DMS 273 treated with DMSO at 0.1 percent for 48 hours (cell line): Measurements from ENCODE around the gene PCDHGB1.
A peak's percentile ranks its signal among the peaks of the same experiment; 100 is the strongest.
"Not testable (repeated sequence)": the region's sequence is repeated elsewhere in the genome, so short reads cannot be mapped to it uniquely, and the experiment has no call there.

Experiments used
- DNase-seq: peaks from one replicate; lab custom pipeline; 2025; lab: John Stamatoyannopoulos, UW

PCDHGB1 gene

DNA sequence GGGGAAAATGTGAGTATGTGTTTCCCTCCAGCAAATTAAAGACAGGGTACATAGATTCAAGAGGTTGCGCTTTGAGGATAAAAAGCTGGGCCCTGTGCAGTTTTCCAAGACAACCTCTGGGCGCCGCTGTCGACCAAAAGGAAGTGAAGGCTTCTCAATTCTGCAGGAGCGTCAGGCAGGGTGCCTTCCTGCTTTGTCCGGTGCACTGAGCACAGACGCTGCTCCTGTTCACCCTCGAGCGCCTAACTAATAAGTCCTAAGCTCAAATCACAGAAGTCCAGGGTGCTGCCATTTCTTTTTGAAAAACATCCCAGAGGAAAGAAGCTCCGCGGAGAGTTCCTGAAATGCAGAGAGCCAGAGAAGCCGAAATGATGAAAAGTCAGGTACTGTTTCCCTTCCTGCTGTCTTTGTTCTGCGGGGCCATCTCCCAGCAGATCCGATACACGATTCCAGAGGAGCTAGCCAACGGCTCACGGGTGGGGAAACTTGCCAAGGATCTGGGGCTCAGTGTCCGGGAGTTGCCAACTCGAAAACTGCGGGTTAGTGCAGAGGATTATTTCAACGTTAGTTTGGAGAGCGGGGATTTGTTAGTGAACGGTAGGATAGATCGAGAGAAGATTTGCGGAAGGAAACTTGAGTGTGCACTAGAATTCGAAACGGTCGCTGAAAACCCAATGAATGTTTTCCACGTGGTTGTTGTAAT lies at the start of gene PCDHGB1:
TSS of gene PCDHGB1 (plus strand) at position 183 of the 703 bp plus-strand sequence. CDS start at position 345, 162 bp downstream.
- DNase-seq, result peak; percentile 42

DNA sequence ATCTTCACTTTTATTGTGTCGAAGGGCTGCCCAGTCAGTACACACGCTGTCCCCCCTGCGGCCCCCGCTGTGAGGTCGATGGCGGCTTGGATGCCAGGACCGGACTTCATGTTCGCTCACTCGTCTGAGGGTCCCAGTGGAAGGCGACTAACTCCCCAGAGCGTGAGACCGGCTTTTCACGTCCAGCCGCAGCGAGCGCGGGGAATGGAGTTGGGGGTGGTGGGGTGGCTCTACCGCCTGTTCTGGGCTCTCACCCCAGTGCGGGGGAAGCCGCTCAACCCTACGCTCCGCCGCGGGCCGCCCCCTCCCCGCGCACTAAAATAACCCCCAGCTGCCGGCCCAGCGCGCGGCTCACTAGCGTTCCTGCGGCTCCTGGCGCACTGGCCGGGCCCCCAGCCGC lies 46.1 kb upstream of the PCDHGB1 start, which contains the start of gene SLC25A2:
TSS of gene SLC25A2 (minus strand) at position 294 of the 400 bp plus-strand sequence. CDS start at position 110, 184 bp downstream.
- DNase-seq, result no peak

DNA sequence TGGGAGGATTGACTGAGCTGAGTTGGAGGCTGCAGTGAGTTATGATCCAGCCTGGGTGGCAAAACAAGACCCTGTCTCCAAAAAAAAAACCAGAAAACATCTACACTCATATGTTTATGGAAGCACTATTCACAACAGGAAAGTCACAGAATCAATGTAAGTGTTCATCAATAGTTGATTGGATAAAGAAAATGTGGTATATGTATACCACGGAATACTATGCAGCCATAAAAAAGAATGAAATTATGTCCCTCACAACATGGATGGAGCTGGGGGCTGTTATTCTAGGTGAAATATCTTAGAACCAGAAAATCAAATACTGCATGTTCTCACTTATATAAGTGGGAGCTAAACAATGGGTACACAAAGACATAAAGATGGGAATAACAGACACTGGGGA lies 43.3 kb upstream of the PCDHGB1 start:
- no peak for DNase-seq

DNA sequence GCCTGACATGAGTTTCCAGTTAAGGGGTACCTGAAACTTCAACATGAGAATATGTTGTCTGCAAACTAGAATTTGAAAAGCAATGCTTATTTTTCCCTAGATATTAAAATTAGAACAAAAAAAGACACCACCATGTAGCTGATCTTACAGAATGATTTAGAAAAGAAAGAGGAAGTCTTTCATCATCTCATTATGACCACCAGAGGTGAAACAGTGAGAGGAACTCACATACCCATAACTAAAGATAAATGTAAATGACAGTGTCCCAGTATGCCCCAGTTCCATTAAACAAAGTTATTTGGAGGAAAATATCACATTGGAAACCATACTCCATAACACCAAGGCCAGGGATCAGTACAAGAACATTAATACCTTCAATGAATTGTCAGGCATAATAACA lies 36.2 kb upstream of the PCDHGB1 start:
- DNase-seq, result no peak

DNA sequence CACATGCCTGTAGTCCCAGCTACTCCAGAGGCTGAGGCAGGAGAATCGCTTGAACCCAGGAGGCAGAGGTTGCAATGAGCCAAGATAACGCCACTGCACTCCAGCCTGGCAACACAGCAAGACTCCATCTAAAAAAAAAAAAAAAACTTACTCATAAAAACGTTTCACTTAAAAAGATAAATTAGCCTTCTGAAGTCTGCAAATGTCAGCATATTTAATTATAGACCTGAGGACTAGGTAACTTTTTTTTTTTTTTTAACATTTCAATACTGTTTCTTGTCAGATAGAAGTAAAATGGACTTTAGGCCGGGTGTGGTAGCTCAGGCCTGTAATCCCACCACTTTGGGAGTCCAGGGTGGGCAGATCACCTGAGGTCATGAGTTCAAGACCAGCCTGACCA lies 32.9 kb upstream of the PCDHGB1 start:
- DNase-seq, result not testable (repeated sequence)

DNA sequence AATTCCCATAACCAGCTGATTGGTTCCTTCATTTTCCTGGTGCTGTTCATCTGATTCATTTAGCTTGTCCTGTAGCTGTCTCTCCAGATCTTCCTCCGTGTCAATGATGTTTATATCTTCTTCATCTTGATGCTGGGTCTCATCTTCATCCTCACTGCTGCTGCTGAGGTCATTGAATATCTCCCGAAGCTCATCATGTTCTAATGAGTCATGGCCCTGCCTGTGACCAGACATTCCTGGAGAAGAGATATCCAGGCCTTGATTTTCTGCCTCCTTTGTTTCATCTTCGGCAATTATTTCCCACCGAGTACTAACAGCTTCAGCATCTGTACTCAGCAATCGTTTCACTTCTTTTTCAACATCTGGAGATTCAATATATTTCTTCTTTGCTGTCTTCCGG lies 30.7 kb upstream of the PCDHGB1 start:
- no peak for DNase-seq

DNA sequence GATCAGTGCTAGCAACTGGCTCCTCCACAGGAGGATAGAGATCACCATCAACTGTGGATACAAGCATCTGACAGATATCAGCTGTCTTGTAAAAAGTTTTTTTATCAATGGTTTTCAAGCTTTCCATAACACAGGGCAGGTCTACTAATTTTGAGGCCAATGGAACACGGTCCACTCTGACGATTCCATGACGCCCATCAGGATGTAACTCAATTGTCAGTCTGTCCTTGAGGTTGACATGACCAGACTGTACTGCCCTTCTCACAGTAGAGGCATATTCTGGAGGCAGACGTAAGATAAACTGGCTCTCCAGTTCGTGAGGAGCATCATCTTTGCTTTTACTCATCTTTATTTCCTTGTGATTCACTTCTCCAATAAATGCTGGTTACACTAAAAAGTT lies 30.2 kb upstream of the PCDHGB1 start:
- no peak for DNase-seq

DNA sequence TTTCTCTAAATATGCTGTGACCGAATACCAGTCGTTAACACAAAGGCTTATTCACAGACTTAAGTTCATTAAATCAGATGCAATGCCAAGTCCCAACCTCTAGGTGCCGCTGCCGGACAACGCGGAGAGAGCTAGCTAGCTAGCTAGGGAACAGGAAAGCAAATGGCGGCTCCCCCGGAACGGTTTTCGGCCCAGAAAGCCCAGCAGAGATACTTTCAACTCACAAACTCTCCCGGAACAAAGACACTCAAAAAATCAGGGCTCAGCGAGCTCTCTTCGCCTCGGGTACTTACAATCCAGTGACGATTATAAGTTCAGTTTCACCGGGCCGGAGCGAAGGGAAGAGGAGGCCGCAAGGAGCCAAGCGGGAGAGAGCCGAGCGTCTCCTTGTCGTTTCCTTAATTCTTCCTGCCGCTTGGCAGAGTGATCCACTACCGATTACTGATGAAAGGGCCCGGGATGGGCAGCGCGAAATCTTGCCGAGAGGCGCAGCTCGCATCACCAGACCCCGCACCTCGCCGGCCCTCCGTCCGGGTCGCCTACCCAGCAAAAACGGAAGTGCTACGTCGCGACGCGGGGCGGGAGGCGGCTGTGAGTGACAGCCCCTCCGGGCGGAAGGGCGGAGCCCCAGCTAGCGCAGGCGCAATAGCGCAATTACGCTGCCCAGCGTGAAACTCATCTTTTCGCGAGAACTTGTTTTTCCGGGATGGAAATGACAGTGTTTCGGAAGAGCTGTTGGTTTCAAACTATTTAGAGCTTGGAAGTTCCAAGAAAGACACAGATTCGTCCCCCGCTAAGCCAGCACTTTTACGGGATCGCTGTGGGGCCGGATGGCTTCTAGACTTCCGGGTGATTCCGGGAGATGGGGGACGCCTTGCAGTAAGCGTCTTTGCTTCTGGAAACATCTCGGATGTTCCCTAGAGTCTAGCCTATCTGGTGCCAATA lies 29.4 kb upstream of the PCDHGB1 start, which contains the start of gene TAF7:
TSS of gene TAF7 (minus strand) at position 560 of the 945 bp plus-strand sequence. CDS start 740 bp downstream, outside the sequence.
- DNase-seq, result peak; percentile 80

DNA sequence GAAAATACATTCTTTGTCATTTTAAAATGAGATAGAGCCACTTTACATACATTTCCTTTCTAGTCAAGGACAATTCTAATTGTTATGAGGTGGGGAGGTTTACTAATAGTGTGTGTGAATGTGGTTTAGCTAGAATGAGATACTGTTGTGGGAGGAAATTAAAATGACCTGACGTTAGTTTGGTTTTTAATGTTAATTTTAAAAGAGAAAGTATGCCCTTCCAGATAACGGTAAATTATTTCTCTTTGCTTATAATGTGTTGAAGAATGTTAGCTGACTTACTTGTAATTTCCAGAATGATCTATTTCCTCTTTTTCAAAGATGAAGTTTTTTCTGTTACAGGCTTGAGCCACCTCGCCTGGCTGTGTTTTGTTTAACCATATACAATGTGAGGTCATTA lies 27.6 kb upstream of the PCDHGB1 start:
- no peak for DNase-seq

DNA sequence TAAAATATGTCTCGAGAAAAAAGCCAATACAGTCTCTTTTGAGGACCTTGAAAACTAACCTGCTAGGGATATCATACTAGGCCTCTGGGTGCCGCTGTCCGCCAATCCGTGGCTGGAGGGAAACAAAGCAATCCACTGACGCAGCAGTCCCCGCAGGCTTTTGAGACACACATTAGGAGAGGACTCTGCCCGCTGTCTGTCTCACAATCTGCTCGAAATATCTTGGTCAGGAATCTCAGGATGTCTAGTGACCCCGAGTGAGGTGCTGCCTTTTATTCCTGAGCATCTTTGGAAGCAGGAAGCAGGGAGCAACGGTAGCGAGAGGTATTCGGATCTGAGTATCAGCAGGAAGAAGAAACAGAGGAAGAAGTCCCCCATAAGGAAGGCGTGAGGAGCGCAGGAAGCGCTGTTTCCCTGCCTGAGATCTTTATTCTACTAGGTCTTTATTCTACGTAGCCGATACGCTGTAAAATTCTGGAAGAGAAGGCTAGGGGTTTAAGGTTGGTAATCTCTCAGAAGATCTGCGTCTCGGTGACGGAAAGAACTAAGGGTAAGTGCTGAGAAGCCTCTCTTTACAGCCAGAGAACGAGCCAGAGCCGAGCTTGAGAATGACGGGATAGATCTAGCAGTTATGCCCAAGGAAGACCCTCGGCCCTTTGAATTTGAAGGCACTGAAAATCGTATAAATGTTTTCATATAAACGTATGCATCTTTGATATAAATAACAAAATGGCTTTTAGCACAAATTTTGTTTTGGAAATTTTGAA lies 23.6 kb upstream of the PCDHGB1 start:
- DNase-seq, result no peak

DNA sequence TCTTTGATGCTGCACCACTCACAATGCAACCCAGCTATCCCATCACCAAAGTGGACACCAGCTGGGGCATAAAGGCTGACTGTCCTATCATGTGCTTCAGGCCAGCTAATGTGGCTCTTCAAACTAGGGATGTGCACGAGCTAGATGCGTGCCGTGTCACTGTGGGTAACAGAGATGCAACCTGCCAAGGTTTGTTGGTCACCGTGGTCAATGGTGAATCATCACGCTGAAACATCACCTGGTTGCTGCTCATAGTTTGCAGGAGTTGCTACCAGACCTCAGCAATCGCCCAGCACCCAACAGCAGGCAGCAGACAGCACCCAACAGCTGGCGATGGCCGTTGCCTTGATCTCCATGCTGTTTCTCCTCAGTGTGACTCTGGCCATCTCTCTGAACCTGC lies 21.7 kb upstream of the PCDHGB1 start:
- DNase-seq, result no peak

DNA sequence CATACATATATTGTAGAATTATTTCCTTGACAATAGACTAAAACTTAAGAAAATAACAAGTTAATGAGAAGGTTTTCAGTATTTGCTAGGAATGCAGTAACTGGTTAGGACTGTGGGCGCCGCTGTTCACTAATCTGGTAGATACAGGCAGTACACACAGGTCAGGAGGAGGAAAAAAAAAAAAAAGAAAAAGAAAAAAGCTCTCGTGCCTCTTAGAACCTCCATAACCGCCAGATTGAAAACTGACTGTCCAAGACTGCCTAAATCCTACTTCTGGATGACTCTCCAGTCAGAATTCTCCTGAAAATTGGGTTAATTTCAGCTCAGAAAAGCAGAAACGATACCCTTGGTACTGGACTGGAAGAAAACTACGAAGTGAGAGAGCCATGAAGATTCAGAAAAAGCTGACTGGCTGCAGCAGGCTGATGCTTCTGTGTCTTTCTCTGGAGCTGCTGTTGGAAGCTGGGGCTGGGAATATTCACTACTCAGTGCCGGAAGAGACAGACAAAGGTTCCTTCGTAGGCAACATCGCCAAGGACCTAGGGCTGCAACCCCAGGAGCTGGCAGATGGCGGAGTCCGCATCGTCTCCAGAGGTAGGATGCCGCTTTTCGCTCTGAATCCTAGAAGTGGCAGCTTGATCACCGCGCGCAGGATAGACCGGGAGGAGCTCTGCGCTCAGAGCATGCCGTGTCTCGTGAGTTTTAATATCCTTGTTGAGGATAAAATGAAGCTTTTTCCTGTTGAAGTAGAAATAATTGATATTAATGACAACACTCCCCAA lies 19.4 kb upstream of the PCDHGB1 start, which contains the start of gene PCDHGA1:
TSS of gene PCDHGA1 (plus strand) at position 216 of the 782 bp plus-strand sequence.
- DNase-seq, result peak; percentile 41

DNA sequence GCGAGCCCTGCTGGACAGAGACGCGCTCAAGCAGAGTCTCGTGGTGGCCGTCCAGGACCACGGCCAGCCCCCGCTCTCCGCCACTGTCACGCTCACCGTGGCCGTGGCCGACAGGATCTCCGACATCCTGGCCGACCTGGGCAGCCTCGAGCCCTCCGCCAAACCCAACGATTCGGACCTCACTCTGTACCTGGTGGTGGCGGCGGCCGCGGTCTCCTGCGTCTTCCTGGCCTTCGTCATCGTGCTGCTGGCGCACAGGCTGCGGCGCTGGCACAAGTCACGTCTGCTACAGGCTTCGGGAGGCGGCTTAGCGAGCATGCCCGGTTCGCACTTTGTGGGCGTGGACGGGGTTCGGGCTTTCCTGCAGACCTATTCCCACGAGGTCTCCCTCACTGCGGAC lies 17.3 kb upstream of the PCDHGB1 start:
- not testable (repeated sequence) for DNase-seq

DNA sequence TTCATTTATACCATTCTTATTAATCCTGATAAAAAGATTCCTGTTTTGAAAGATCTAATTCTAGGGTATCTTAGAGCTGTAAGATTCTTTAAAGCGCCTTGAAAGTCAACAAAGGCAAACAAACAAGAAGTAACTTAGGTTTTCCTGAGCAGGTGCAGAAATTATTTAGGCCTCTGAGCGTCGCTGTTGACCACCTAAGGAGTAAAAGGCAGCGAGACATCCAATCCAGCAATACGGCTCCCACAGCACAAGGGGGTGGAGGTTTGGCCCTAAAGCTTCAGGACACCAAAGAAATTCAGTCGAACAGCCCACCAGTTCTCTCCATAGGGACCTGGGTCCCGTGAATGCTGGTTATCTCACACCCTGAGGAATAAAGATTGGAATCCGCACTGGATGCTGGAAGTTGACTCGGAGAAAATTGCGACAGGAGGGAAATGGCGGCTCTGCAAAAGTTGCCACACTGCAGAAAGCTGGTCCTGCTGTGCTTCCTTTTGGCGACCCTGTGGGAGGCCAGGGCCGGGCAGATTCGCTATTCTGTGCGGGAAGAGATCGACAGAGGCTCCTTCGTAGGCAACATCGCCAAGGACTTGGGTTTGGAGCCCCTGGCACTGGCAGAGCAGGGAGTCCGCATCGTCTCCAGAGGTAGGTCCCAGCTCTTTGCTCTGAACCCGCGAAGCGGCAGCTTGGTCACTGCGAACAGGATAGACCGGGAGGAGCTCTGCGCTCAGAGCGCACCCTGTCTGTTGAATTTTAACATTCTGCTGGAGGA lies 11.2 kb upstream of the PCDHGB1 start, which contains the start of gene PCDHGA2:
TSS of gene PCDHGA2 (plus strand) at position 223 of the 769 bp plus-strand sequence.
- DNase-seq, result no peak

DNA sequence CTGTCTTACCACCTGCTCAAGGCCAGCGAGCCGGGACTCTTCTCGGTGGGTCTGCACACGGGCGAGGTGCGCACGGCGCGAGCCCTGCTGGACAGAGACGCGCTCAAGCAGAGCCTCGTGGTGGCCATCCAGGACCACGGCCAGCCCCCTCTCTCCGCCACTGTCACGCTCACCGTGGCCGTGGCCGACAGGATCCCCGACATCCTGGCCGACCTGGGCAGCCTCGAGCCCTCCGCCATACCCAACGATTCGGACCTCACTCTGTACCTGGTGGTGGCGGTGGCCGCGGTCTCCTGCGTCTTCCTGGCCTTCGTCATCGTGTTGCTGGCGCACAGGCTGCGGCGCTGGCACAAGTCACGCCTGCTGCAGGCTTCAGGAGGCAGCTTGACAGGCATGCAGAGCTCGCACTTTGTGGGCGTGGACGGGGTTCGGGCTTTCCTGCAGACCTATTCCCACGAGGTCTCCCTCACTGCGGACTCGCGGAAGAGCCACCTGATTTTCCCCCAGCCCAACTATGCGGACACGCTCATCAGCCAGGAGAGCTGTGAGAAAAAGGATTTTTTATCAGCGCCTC lies 9.0 kb upstream of the PCDHGB1 start:
- not testable (repeated sequence) for DNase-seq

DNA sequence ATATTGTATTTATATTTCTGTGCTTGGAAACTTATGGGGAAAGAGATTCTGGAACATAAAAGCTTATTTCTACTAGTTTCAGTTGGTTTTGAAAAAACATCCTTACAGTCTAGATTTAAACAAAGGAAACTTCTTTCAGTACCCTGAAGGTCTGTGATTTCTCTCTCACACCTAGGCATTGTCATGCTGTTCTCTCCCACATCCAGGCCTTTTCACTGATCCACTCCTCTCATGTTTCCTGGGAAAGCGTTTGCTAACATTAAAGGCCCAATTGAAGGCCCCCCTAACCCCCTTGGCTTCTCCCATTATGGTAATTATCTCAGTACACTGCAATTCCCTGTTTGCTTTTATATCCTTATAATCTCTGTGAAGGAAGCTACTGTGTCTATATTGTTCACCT lies 7.1 kb upstream of the PCDHGB1 start:
- DNase-seq, result no peak

DNA sequence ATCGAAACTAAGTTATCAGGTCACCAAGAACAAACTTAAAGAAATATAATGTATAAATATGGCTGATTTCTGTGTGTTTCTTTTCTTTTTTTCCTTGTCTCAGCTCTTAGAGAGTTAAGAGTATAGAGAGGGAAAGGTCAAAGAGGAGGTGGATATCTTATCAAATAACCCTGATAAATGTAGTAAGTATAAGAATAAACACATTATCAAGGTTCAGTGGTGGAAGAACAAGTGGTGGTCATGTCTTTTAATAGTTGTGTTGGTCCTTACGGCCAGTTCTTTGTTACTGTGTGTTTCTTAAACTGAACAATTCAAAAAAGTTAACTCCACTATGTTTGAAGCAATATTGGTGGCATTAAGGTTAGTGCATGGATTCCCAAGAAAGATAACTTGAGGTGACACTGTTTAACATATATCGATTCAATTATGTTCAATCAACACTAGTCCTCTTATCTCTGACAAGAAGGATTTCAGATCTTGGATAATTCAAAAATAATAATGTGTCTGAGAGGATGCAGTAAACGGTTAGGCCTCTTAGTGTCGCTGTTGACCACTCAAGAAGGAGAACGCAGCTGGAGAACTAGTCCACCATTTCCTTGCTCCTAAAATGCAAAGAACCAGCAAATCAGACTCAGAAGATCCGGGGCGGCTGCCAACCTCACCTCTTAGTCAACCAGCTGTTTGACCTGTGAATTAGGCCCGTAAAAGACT lies 6.5 kb upstream of the PCDHGB1 start, which contains the start of gene PCDHGA3:
TSS of gene PCDHGA3 (plus strand) at position 588 of the 711 bp plus-strand sequence. CDS start 205 bp downstream, outside the sequence.
- no peak for DNase-seq

DNA sequence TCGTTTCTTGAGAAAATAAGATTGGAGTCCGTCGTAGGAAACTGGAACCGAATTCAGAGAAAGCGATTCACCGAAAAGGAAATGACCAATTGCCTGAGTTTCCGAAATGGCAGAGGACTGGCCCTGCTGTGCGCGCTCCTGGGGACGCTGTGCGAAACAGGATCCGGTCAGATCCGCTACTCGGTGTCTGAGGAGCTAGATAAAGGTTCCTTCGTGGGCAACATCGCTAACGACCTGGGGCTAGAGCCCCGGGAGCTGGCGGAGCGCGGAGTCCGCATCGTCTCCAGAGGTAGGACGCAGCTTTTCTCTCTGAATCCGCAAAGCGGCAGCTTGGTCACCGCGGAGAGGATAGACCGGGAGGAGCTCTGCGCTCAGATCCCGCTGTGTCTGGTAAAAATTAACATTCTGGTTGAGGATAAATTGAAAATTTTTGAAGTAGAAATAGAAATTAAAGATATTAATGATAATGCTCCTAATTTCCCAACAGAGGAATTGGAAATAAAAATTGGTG lies 5.9 kb upstream of the PCDHGB1 start:
- no peak for DNase-seq

DNA sequence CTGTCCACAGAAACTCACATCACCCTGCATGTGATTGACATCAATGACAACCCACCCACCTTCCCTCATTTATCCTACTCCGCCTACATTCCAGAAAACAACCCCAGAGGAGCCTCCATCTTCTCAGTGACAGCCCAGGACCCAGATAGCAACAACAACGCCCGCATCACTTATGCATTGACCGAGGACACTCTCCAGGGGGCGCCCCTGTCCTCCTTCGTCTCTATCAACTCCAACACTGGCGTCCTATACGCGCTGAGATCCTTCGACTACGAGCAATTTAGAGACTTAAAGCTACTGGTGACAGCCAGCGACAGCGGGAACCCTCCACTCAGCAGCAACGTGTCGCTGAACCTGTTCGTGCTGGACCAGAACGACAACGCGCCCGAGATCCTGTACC lies 4.6 kb upstream of the PCDHGB1 start:
- no peak for DNase-seq
